Measurements from ENCODE around the gene TMEM270. TPM values are rescaled to one million over a fixed set of nuclear protein-coding genes. Genes with fewer than 3 reads are reported as not detected.

TMEM270 gene
- total RNA-seq, 1 experiment from 2014 or later: not detected

GRCh38 chr7:73894733-73895551 is 34.0 kb downstream of the TMEM270 start:
- H3K9me3 ChIP-seq: peaks cover 8% of the 10 kb centered on the region
- no peak overlapping the region for H3K4me3 ChIP-seq (ENCODE audit: low read depth, low read length)
- BruUV-seq (replicated peaks): no TSS peak
- H3K27me3 ChIP-seq (replicated peaks; ENCODE audit: control insufficient read depth, insufficient read depth, low read length): no peaks in the 10 kb centered on the region
- no peak for TF ChIP-seq CTCF (IDR thresholded peaks at IDR 0.05; ENCODE audit: insufficient read depth in 1 of 2, low read depth in 1 of 2, low read length in 1 of 2, severe bottlenecking in 1 of 2, unreplicated experiment in 1 of 2)
- no peaks in the 10 kb centered on the region for H3K36me3 ChIP-seq (ENCODE audit: control insufficient read depth, insufficient read depth, low read length)
- H3K4me1 Mint-ChIP-seq (ENCODE audit: low read depth, unreplicated experiment): no peaks in the 10 kb centered on the region
- H3K4me3 Mint-ChIP-seq (ENCODE audit: unreplicated experiment): no peak overlapping the region
- H3K36me3 Mint-ChIP-seq (ENCODE audit: insufficient read depth, unreplicated experiment): peaks cover 6% of the 10 kb centered on the region
- no peaks in the 10 kb centered on the region for H3K4me1 ChIP-seq
- intact Hi-C loops (cut with micrococcal nuclease; ENCODE audit: unreplicated experiment): no loop called here
- ChIA-PET CTCF (no interaction called here), POLR2A (no interaction called here)
- no peak overlapping the region for H3K27ac Mint-ChIP-seq (ENCODE audit: unreplicated experiment)
- H3K27me3 Mint-ChIP-seq (ENCODE audit: insufficient read depth, unreplicated experiment): peaks cover 7% of the 10 kb centered on the region
- H3K9me3 Mint-ChIP-seq (ENCODE audit: unreplicated experiment): peaks cover 27% of the 10 kb centered on the region
- DNase-seq: no peak

GRCh38 chr7:73895626-73896025 is 34.7 kb downstream of the TMEM270 start:
- H3K27me3 ChIP-seq (replicated peaks; ENCODE audit: control insufficient read depth, insufficient read depth, low read length): no peaks in the 10 kb centered on the region
- no peak for DNase-seq
- H3K9me3 ChIP-seq: peaks cover 8% of the 10 kb centered on the region
- POLR2A ChIA-PET: no interaction called here
- peaks cover 6% of the 10 kb centered on the region for H3K36me3 Mint-ChIP-seq (ENCODE audit: insufficient read depth, unreplicated experiment)
- H3K36me3 ChIP-seq (ENCODE audit: control insufficient read depth, insufficient read depth, low read length): no peaks in the 10 kb centered on the region
- no peaks in the 10 kb centered on the region for H3K4me1 Mint-ChIP-seq (ENCODE audit: low read depth, unreplicated experiment)
- intact Hi-C loops (cut with micrococcal nuclease; ENCODE audit: unreplicated experiment): no loop called here
- H3K4me3 ChIP-seq (ENCODE audit: low read depth, low read length): no peak overlapping the region
- H3K27me3 Mint-ChIP-seq (ENCODE audit: insufficient read depth, unreplicated experiment): peaks cover 7% of the 10 kb centered on the region
- peaks cover 27% of the 10 kb centered on the region for H3K9me3 Mint-ChIP-seq (ENCODE audit: unreplicated experiment)
- CTCF ChIA-PET: no interaction called here
- no TSS peak for BruUV-seq (replicated peaks)
- no peaks in the 10 kb centered on the region for H3K4me1 ChIP-seq
- H3K4me3 Mint-ChIP-seq (ENCODE audit: unreplicated experiment): no peak overlapping the region
- no peak overlapping the region for H3K27ac Mint-ChIP-seq (ENCODE audit: unreplicated experiment)
- TF ChIP-seq CTCF (IDR thresholded peaks at IDR 0.05; ENCODE audit: insufficient read depth in 1 of 2, low read depth in 1 of 2, low read length in 1 of 2, severe bottlenecking in 1 of 2, unreplicated experiment in 1 of 2): no peak

GRCh38 chr7:73896454-73896853 is 35.5 kb downstream of the TMEM270 start:
- H3K4me3 Mint-ChIP-seq (ENCODE audit: unreplicated experiment): no peak overlapping the region
- H3K9me3 ChIP-seq: peaks cover 8% of the 10 kb centered on the region
- no peak for TF ChIP-seq CTCF (IDR thresholded peaks at IDR 0.05; ENCODE audit: insufficient read depth in 1 of 2, low read depth in 1 of 2, low read length in 1 of 2, severe bottlenecking in 1 of 2, unreplicated experiment in 1 of 2)
- H3K27me3 ChIP-seq (replicated peaks; ENCODE audit: control insufficient read depth, insufficient read depth, low read length): no peaks in the 10 kb centered on the region
- ChIA-PET CTCF (no interaction called here), POLR2A (no interaction called here)
- H3K9me3 Mint-ChIP-seq (ENCODE audit: unreplicated experiment): peaks cover 27% of the 10 kb centered on the region
- no peak for DNase-seq
- peaks cover 6% of the 10 kb centered on the region for H3K36me3 Mint-ChIP-seq (ENCODE audit: insufficient read depth, unreplicated experiment)
- H3K27ac Mint-ChIP-seq (ENCODE audit: unreplicated experiment): no peak overlapping the region
- H3K36me3 ChIP-seq (ENCODE audit: control insufficient read depth, insufficient read depth, low read length): no peaks in the 10 kb centered on the region
- H3K4me1 ChIP-seq: no peaks in the 10 kb centered on the region
- intact Hi-C loops (cut with micrococcal nuclease; ENCODE audit: unreplicated experiment): no loop called here
- no peak overlapping the region for H3K4me3 ChIP-seq (ENCODE audit: low read depth, low read length)
- no TSS peak for BruUV-seq (replicated peaks)
- H3K27me3 Mint-ChIP-seq (ENCODE audit: insufficient read depth, unreplicated experiment): peaks cover 7% of the 10 kb centered on the region
- no peaks in the 10 kb centered on the region for H3K4me1 Mint-ChIP-seq (ENCODE audit: low read depth, unreplicated experiment)

Data from Caco-2 (cell line).